ENCODE results near the gene SDF2L1.

GRCh38 chr22:21673534-21674321 is 31.6 kb downstream of the SDF2L1 start:
- TF ChIP-seq POLR2AphosphoS5 (IDR thresholded peaks at IDR 0.05; ENCODE audit: low read depth, low read length) = no peak
- no peak for TF ChIP-seq POLR2A (IDR thresholded peaks at IDR 0.05; ENCODE audit: low read depth, low read length)
- no peak for TF ChIP-seq TAF1 (IDR thresholded peaks at IDR 0.05; ENCODE audit: low read depth, low read length)

Data from GM12891 (cell line).